Sigmoid colon (tissue), 7 donors: ENCODE data around the gene RFNG. TPM values are rescaled to one million over a fixed set of nuclear protein-coding genes. Genes with fewer than 3 reads are reported as not detected.

ENCODE experiments used
- DNase-seq: peaks from one replicate; pipeline ENCODE4 v3.0.0-alpha.2; 2019
- H3K27ac ChIP-seq, 4 donors: fragments of 200-600 bp; sonication (generic); one replicate each; pipeline ENCODE4 v1.5.1; 2016 to 2019; ENCODE audit warnings: mild to moderate bottlenecking in 1 of 4
- H3K27me3 ChIP-seq, 3 donors: fragments of 200-600 bp; sonication (generic); one replicate each; pipeline ENCODE4 v1.5.1; 2019; ENCODE audit warnings: mild to moderate bottlenecking in 1 of 3
- H3K36me3 ChIP-seq, 4 donors: fragments of 200-600 bp; sonication (generic); one replicate each; pipeline ENCODE4 v1.5.1; 2016 to 2019
- H3K4me1 ChIP-seq, 4 donors: fragments of 200-600 bp; sonication (generic); one replicate each; pipeline ENCODE4 v1.5.1; 2017 to 2019
- H3K4me3 ChIP-seq, 4 donors: fragments of 200-600 bp; sonication (generic); one replicate each; pipeline ENCODE4 v1.5.1; 2017 to 2019; ENCODE audit warnings: mild to moderate bottlenecking in 2 of 4, moderate library complexity in 1 of 4
- H3K9me3 ChIP-seq, 4 donors: fragments of 200-600 bp in 3 of 4; sonication (generic) in 3 of 4; one replicate each; pipeline versions ENCODE4 v1.5.1 to v1.6.1; 2013 to 2019
- EP300 ChIP-seq, 4 donors: sonication (generic); formaldehyde crosslinking; IDR thresholded peaks; one replicate each; pipeline ENCODE4 v1.6.1; 2017; ENCODE audit warnings: antibody characterized with exemption in 4 of 4
- POLR2A ChIP-seq, 2 donors: fragments of 450-650 bp; IDR thresholded peaks; one replicate each; pipeline ENCODE4 v1.6.1; 2016; ENCODE audit warnings: antibody characterized with exemption in 2 of 2, mild to moderate bottlenecking in 2 of 2, moderate library complexity in 2 of 2
- POLR2AphosphoS5 ChIP-seq, 4 donors: sonication (generic); formaldehyde crosslinking; IDR thresholded peaks; one replicate each; pipeline ENCODE4 v1.6.1; 2017; ENCODE audit warnings: antibody characterized with exemption in 4 of 4
- WGBS, 2 donors: extraction: QIAGEN DNeasy Blood & Tissue Kit; methylation state at CpG; one replicate each; pipeline ENCODE4 v1.1.7; 2013; 5-methylcytosine and 5-hydroxymethylcytosine counted together
- intact Hi-C: fragments of 100-400 bp; cut with DNase I; formaldehyde crosslinking; loops from one replicate; pipeline ENCODE4 v1.15.1; 2023
- polyA plus RNA-seq, 3 donors: library from polyadenylated mRNA; stranded (reverse); fragments of 200-250 nt; gene quantifications; one replicate each; pipeline ENCODE4 v1.2.3, GENCODE V29; 2013
- total RNA-seq, 4 donors: library from RNA; depleted of rRNA; stranded (reverse); fragments of >200 nt; gene quantifications; one replicate each; pipeline ENCODE4 v1.1.0, GENCODE V29; 2016
- TF ChIP-seq, protein P1 (sequence below), 4 experiments: fragments of 450-650 bp in 3 of 4; fragments of 200-600 bp in 1 of 4; IDR thresholded peaks; one replicate each; pipeline ENCODE4 v1.5.1; 2016 to 2019; ENCODE audit warnings: antibody characterized with exemption in 4 of 4, mild to moderate bottlenecking in 3 of 4, moderate library complexity in 2 of 4
- donor health status: healthy with polysubstance abuse.
- donor health status: Bipolar disorder and iron deficiency.
- donor health status: healthy.

Gene RFNG
- total and polyA plus RNA-seq, 7 donors, result 13.6 to 38.6 (median 33.5) TPM

DNA sequence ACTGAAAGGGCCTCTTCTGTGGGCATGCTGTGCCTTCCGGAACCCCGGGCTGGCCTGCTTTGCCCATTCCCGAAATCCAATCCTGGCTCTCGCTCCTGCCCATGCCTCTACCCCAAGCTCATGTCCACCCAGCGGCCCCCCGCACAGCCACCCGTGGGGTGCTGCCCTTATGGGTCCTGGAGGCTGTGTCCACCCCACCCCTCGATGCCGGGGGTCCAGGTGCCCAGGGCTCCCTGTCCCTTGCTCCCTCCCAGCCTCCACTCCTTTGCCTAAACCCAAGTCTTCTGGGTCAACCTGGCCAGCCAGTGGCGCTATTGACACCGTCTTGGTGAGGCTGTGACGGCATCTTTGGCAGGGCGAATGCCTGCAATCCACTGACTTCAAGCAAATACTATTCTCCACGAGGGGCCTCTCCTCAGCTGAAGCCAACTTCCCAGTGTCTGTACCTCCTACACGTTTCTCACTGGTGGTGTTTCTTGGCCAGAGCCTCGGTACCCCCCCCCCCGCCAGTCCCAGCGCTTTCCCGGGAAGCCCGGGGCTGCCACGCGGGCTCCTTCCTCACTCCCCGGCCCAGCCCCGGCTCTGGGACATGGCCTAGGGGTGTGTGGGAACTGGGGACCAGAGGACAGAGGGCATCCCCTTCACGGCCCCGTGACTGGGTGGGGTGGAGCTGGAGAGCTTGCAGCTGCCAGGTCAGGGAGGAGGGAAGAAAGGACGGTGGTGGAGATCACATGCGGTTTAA, 26.2 kb upstream of the RFNG start:
- H3K9me3 ChIP-seq, result no peaks in the 10 kb centered on the region

DNA sequence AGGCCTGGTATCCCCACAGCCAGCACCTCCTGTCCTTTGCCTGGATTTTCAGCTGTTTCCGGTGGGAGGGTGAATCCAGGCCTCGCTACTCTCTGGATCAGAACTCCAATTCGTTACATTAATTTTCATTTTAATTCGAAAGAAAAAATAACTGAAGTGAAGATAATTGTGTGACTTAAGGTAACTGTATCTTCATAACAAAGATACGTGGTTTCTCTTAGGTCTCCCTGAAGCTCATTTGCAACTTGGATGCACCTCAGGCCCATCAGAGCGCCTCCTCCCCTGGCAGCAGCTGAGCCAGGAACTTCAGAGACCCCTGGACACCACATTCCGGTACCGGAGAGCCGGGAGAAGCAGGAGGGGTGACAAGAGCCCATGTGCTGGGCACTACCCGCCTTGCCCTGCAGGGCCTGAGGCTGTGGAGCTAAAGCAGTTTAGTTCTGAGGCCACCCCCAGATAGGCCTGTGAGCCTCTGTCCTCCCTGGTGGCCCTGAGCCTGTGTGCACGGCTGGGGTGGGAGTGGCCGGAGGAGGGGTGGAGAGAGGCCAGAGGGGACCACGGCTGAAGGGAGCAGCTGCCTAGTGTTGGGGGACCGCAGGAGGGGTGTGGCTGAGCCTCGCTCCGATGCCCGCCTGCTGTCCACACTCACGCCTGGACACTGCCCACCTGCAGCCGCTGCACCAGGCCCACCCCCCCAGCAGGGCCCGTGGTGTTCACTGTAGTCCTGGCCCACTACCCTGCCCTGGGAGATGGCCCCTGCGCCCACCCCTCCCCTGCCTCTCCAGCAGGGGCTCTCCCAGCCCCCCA, 25.4 kb upstream of the RFNG start:
- DNase-seq, result no peak
- Histone ChIP-seq H3K4me3 (no peak overlapping the region), H3K27me3 (no peaks in the 10 kb centered on the region), H3K4me1 (no peaks in the 10 kb centered on the region), H3K36me3 (peaks cover 18 to 38% (median 27%) of the 10 kb centered on the region in 4 donors), H3K27ac (no peak overlapping the region), H3K9me3 (no peaks in the 10 kb centered on the region)
- WGBS, 2 donors, result 85% methylated on average over 21 of the region's 21 CpGs
- TF ChIP-seq, protein P1, sequence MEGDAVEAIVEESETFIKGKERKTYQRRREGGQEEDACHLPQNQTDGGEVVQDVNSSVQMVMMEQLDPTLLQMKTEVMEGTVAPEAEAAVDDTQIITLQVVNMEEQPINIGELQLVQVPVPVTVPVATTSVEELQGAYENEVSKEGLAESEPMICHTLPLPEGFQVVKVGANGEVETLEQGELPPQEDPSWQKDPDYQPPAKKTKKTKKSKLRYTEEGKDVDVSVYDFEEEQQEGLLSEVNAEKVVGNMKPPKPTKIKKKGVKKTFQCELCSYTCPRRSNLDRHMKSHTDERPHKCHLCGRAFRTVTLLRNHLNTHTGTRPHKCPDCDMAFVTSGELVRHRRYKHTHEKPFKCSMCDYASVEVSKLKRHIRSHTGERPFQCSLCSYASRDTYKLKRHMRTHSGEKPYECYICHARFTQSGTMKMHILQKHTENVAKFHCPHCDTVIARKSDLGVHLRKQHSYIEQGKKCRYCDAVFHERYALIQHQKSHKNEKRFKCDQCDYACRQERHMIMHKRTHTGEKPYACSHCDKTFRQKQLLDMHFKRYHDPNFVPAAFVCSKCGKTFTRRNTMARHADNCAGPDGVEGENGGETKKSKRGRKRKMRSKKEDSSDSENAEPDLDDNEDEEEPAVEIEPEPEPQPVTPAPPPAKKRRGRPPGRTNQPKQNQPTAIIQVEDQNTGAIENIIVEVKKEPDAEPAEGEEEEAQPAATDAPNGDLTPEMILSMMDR (IDR thresholded peaks at IDR 0.05), result no peak
- TF ChIP-seq EP300 (IDR thresholded peaks at IDR 0.05), result no peak
- no peak for TF ChIP-seq POLR2AphosphoS5 (IDR thresholded peaks at IDR 0.05)
- no peak for TF ChIP-seq POLR2A (IDR thresholded peaks at IDR 0.05)
- intact Hi-C loops, result no loop called here

More for the DNA sequence above, 26.2 kb upstream of the RFNG start:
- intact Hi-C loops, result no loop called here
- H3K4me1 ChIP-seq, result no peaks in the 10 kb centered on the region
- no peak overlapping the region for H3K4me3 ChIP-seq
- no peaks in the 10 kb centered on the region for H3K27me3 ChIP-seq
- no peak overlapping the region for H3K27ac ChIP-seq
- WGBS, 2 donors, result 73 to 81% methylated on average over 28 of the region's 28 CpGs
- H3K36me3 ChIP-seq, result peaks cover 23 to 46% (median 34%) of the 10 kb centered on the region in 4 donors
- TF ChIP-seq, protein P1 (IDR thresholded peaks at IDR 0.05), result no peak
- TF ChIP-seq POLR2AphosphoS5 (IDR thresholded peaks at IDR 0.05), result no peak
- no peak for TF ChIP-seq POLR2A (IDR thresholded peaks at IDR 0.05)
- TF ChIP-seq EP300 (IDR thresholded peaks at IDR 0.05), result no peak
- no peak for DNase-seq

DNA sequence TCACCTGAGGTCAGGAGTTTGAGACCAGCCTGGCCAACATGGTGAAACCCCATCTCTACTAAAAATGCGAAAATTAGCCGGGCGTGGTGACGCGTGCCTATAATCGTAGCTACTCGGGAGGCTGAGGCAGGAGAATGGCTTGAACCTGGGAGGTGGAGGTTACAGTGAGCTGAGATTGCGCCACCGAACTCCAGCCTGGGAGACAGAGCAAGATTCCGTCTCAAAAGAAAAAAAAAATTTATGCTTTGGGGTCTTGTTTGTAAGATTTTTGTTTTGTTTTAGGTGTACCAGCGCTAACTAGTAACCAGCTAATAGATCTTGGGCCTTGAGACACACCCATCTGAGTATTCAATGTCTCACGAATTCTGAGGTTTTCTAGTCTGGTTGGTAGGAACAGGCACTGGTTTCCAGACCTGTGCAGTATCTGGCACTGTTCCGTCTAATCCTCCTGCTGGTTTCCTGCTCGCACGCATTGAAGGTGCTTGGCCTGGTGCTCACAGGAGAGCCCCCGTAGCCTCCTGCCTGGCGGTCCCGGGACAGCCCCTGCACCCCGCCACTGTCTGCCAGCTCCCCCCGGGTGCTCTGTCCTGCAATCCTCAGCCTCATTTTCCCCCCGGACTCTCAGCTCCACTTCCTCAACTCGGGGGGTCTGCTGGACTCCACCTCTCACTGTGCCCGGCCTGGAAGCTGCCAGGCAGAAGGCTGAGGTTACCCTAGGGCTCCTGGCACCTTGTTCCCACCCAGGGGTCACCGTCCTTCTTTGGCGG, 24.6 kb upstream of the RFNG start:
- Histone ChIP-seq H3K27me3 (no peaks in the 10 kb centered on the region), H3K27ac (no peak overlapping the region), H3K9me3 (no peaks in the 10 kb centered on the region), H3K4me1 (no peaks in the 10 kb centered on the region), H3K36me3 (peaks cover 14 to 30% (median 21%) of the 10 kb centered on the region in 4 donors), H3K4me3 (no peak overlapping the region)
- no peak for DNase-seq
- intact Hi-C loops, result no loop called here
- 83 to 84% methylated on average over 25 of the region's 25 CpGs for WGBS, 2 donors
- TF ChIP-seq EP300 (IDR thresholded peaks at IDR 0.05), result no peak
- TF ChIP-seq, protein P1 (IDR thresholded peaks at IDR 0.05), result no peak
- no peak for TF ChIP-seq POLR2A (IDR thresholded peaks at IDR 0.05)
- no peak for TF ChIP-seq POLR2AphosphoS5 (IDR thresholded peaks at IDR 0.05)

DNA sequence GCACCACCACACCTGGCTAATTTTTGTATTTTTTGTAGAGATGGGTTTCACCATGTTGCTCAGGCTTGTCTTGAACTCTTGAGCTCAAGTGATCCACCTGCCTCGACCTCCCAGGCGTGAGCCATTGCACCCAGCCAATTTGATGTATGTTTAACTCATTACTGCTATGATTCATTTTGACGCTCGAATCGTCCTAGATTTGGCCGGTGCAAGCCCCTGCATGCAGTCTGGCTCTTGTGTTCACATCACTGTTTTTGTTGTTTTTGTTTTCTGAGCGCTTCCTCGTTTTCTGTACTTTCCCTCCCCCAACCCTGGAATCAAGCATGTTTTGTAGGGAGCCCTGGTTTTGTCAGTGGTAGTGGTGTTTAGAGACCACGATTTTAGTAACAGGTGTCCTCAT, 21.8 kb upstream of the RFNG start:
- WGBS, 2 donors, result 85 to 87% methylated on average over 9 of the region's 9 CpGs
- H3K4me1 ChIP-seq, result no peaks in the 10 kb centered on the region
- no peak overlapping the region for H3K4me3 ChIP-seq
- H3K9me3 ChIP-seq, result no peaks in the 10 kb centered on the region
- TF ChIP-seq POLR2AphosphoS5 (IDR thresholded peaks at IDR 0.05), result no peak
- TF ChIP-seq POLR2A (IDR thresholded peaks at IDR 0.05), result no peak
- TF ChIP-seq, protein P1 (IDR thresholded peaks at IDR 0.05), result no peak
- TF ChIP-seq EP300 (IDR thresholded peaks at IDR 0.05), result no peak
- H3K36me3 ChIP-seq, result peaks cover 0 to 2% (median 0%) of the 10 kb centered on the region in 4 donors
- no peak overlapping the region for H3K27ac ChIP-seq
- no peaks in the 10 kb centered on the region for H3K27me3 ChIP-seq
- no peak for DNase-seq
- intact Hi-C loops, result no loop called here
